HEK293T (cell line): Measurements from ENCODE around the gene NHSL2.

Source experiments
- ELF4 ChIP-seq: fragments of 450-650 bp; IDR thresholded peaks from 2 replicates; pipeline ENCODE4 v1.6.1; 2017; ENCODE audit warnings: antibody characterized with exemption
- L3MBTL2 ChIP-seq: fragments of 450-650 bp; conservative IDR thresholded peaks from 2 replicates; pipeline ENCODE4 v1.6.1; 2016; ENCODE audit warnings: mild to moderate bottlenecking
- PKNOX1 ChIP-seq: fragments of 450-650 bp; IDR thresholded peaks from 2 replicates; pipeline ENCODE4 v1.6.1; 2016
- SP1 ChIP-seq: fragments of 450-650 bp; IDR thresholded peaks from 2 replicates; pipeline ENCODE4 v1.6.1; 2017
- SUZ12 ChIP-seq: fragments of 450-650 bp; IDR thresholded peaks from 2 replicates; pipeline ENCODE4 v1.6.1; 2016; ENCODE audit warnings: mild to moderate bottlenecking
- TARDBP ChIP-seq: fragments of 450-650 bp; IDR thresholded peaks from 2 replicates; pipeline ENCODE4 v1.6.1; 2016
- ZNF384 ChIP-seq: fragments of 450-650 bp; IDR thresholded peaks from 2 replicates; pipeline ENCODE4 v1.6.1; 2016

DNA sequence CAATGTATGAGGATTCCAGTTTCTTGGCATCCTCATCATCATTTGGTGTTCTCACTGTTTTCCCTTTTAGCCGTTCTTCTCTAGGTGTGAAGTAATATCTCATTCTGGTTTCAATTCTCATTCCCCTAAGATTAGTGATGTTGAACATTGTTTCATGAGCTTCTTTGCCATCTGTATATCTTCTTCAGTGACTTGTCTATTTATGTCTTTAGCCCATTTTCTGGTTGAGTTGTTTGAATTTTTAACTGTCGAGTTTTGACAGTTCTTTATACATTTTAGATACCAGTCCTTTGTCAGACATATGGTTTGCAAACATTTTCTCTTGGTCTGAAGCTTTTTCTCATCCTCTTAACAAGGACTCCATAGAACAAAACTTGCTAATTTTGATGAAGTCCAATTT, 101.1 kb downstream of the NHSL2 start:
- no peak for TF ChIP-seq ELF4
- TF ChIP-seq SP1, result no peak
- no peak for TF ChIP-seq PKNOX1
- TF ChIP-seq SUZ12, result no peak
- no peak for TF ChIP-seq ZNF384
- TF ChIP-seq L3MBTL2, result no peak
- TF ChIP-seq TARDBP, result no peak
